T-helper 22 cell (primary cell): Measurements from ENCODE around the gene TAOK3.
A peak's percentile ranks its signal among the peaks of the same experiment; 100 is the strongest.
"Not testable (repeated sequence)": the region's sequence is repeated elsewhere in the genome, so short reads cannot be mapped to it uniquely, and the experiment has no call there.

Experiments
- DNase-seq: peaks from one replicate; pipeline ENCODE4 v3.0.0-alpha.2; 2020; ENCODE audit warnings: low read depth

Gene TAOK3

DNA sequence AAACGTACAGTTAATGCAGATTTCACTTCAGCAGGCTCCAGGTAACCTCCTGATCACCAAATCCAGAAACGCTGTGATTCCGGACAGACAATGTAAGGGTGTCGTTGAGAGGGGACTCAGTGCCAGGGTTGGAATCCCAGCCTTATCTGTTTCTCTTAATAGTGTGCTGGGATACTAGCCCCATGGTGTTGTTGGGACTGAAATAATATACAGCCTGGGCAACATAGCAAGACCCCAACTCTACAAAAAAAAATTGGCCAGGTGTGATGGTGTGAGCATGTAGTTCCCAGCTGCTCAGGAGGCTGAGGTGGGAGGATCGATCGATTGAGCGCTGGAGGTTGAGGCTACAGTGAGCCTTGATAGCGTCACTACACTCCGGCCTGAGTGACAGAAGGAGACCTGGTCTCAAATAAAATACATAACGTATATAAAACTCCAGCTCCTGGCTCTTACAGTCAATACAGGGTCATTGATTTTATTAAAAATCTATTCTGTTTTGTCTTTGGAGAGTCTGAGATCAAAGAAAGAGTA, 235.5 kb downstream of the TAOK3 start:
- no peak for DNase-seq

DNA sequence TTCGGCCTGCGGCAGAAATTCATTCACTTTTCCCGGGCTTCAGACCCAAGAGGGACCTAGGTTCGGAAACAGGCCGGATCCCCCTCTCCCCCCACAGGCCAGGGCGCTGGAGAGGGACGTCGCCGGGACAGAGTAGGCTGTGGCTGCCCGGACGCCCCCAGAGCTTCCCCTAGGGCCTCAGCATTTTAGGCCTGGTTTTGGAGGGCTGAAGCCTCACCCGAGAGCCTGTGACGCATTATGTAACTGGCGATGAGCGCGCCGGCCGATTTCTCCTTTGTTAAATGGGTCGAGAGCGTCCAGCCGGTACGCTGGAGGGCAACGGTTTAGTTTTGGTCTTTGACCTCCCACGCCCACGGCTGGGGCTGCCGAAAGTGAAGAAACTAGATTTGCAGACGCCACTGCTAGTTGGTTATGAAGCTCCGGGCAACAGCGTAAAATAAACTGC, 236.1 kb downstream of the TAOK3 start:
- no peak for DNase-seq

DNA sequence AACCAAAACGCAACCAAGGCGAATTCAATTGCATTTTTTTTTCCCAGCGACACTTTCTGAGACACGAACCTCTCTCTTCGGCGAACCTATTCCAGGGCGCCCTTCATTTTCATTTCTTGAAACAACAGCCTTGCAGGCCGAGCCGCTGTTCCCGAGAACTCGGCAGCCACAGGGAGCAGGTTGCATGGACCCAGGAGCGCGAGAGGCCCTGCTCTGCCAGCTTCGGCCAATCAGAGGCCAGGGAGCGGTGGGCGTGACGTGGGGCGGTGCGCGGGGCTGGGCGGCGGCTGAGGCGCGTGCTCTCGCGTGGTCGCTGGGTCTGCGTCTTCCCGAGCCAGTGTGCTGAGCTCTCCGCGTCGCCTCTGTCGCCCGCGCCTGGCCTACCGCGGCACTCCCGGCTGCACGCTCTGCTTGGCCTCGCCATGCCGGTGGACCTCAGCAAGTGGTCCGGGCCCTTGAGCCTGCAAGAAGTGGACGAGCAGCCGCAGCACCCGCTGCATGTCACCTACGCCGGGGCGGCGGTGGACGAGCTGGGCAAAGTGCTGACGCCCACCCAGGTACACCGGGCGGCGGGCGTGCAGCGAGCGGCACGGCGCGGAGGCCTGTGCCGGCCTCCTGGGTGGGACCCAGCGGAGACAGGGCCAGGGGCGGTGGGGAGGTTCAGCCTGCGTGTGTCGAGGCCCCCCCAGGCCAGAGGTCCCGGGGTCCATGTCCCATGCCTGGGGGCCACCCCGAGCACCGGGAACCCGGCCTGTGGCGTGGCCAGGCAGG, 236.7 kb downstream of the TAOK3 start, which contains the start of gene PEBP1:
Gene PEBP1, plus strand, starts transcription at position 337 of the 771 bp plus-strand sequence. Its CDS starts 86 bp downstream, at position 423.
- peak; percentile 86 for DNase-seq

DNA sequence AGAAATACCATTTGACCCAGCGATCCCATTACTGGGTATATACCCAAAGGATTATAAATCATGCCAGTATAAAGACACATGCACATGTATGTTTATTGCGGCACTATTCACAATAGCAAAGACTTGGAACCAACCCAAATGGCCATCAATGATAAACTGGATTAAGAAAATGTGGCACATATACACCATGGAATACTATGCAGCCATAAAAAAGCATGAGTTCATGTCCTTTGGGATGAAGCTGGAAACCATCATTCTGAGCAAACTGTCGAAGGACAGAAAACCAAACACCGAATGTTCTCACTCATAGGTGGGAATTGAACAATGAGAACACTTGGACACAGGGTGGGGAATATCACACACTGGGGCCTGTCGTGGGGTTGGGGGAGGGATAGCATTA, 243.3 kb downstream of the TAOK3 start:
- not testable (repeated sequence) for DNase-seq

DNA sequence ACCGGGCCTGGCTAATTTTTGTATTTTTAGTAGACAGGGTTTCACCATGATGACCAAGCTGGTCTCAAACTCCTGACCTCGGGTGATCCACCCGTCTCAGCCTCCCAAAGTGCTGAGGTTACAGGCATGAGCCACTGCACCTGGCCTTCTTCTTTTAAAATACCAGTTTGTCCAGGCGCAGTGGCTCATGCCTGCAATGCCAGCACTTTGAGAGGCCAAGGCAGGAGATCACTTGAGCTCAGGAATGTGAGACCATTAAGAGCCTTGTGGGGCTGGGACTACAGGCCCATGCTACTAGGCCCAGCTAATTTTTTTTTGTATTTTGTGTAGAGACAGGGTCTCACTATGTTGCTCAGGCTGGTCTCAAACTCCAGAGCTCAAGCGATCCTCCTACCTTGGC, 244.8 kb downstream of the TAOK3 start:
- no peak for DNase-seq

DNA sequence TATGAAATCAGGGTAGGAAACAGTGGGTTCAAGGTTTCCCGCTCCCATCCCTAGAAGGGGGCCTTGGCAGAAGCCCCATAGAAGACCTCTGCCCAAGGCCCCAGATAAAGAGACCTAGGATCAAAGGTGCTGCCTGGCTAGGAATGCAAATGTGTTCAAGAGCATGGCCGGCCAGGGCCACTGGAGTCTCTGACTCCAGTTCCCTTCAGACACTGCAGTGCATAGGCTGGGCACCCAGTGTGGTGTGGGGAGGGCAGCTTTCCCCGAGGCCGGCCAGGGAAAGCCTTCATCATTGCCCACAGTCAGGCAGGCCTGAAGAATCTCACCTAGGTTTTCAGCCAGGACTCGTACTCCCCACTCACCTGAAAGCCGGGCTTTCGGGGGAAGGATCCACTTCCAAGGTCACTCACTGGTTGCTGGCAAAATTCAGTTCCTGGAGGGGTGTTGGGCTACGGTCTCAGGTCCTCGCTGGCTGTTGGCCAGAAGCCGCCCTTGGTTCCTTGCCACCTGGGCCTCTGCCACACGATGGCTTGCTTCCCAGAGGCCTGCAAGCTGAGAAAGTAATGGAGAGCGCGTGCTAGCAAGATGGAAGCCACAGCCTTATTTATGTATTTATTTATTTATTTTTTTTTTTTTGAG, 246.5 kb downstream of the TAOK3 start:
- DNase-seq, result no peak

DNA sequence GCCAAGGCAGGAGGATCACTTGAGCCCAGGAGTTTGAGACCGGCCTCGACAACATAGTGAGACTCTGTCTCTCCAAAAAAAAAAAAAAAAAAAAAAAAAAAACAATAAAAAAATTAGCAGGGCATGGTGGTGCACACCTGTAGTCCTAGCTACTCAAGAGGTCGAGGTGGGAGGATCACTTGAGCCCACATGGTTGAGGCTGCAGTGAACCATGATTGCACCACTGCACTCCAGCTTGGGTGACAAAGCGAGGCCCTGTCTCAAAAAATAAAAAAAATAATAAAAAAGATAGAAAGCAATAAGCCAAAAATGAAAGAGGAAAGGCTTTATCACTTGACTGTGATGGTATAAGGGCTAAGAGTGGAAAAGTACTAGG, 247.0 kb downstream of the TAOK3 start:
- DNase-seq, result no peak

DNA sequence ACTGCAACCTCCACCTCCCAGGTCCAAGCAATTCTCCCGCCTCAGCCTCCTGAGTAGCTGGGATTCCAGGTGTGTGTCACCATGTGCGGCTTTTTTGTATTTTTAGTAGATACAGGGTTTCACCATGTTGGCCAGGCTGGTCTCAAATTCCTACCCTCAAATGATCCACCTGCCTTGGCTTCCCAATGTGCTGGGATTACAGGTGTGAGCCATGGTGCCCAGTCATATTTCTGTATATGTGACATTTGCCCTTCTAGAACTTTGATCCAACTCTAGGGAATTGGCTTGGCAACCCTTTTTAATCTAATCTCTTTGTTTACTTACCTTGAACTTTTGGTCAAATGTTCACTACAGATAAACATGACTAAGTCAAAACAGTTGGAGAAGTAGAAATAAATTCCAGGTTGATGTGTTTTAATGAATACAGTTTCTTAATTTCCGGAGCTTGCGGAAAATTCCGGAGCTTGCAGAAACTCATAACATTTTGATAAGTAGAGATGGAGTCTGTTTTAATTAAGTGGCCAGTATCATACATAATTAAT, 248.3 kb downstream of the TAOK3 start:
- no peak for DNase-seq

DNA sequence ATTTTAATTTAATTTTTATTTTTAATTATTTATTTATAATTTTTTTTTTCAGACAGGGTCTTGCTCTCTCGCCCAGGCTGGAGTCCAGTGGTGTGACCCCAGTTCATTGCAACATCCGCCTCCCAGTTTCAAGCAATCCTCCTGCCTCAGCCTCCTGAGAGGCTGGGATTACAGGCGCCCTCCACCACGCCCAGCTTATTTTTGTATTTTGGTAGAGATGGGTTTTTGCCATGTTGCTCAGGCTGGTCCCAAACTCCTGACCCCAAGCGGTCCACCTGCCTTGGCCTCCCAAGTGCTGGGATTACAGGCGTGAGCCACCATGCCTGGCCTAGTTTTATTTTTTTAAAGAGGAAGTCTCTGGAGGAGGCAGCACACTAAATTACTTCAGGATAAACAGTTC, 250.4 kb downstream of the TAOK3 start:
- DNase-seq, result no peak

DNA sequence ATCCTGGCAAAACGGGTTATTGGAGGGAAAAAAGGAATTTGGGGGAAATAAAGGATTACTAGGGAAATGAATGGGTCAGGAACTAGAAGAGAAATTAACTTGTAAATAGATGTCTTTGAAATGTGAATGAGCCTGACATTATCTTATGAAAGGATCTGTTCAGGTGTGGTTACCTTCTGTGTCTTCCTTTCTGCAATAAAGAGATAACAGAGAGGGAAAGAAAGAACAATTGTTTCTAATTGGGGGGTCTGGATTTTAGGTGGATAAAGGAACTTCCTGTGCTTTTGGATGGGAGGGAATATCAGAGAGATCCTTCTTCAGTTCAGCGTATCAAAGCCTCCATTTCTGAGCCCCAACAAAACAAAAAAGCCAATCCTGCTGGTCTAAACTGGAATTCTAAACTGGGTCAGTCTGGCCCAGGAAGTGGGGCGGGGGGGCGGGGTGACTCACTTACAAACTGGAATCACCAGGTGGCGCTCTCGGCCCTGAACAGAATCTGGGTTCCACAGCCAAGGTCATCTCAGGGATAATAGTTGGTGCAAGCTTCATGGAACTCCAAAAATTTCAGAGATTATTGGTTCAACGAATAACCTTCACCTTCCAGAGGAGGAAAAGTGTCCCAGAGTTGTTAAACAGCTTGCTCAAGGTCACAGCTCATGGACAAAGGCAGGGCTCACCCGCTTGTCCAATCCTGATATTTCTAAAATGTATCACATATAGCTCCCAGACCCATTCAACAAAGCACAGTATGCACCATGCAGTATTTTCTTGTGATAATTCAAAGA, 251.9 kb downstream of the TAOK3 start:
- peak; percentile 14 for DNase-seq

DNA sequence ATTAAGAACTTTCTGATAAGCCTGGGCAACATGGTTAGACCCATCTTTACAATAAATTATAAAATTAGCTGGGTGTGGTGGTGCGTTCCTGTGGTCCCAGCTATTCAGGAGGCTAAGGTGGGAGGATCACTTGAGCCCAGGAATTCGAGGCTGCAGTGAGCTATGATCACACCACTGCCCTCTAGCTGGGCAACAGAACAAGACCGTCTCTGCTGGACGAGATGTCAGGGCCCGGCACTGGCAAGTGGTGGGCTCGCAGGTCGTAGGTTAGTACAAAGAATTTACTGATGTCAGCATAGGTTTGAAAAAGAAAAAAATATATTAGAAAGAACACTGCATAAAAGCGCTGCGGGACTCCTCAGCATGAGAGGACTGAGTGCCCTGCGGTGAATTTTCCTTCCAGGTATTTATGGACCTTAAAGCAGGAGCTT, 253.2 kb downstream of the TAOK3 start:
- DNase-seq, result no peak

DNA sequence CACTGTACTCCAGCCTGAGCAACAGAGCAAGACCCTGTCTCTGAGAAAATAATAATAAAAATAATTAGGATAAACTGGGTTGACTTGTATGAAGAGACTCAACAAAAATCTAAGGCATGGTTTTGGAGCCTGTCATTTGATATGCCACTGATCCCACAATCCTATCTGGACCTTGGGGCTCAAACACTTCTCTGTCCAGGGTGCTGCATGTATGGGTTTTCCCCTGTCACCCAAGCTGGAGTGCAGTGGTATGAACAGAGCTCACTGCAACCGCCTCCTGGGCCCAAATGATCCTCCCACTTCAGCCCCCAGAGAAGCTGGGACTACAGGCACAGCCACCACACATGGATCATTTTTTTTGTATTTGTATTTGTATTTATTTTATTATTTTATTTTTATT, 263.6 kb downstream of the TAOK3 start:
- no peak for DNase-seq

DNA sequence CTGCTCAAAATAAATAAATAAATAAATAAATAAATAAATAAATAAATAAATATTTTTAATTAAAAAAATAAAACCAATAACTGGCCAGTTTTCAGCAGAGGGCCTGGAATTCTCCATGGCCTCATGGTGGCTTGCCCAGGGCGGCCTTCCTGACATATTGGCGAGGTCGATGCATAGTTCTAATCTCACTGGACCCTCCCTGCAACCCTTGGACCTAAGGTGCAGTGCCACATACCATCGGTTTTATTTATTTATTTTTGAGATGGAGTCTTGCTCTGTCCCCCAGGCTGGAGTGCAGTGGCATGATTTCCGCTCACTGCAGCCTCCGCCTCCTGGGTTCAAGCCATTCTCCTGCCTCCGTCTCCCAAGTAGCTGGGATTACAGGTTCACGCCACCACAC, 265.0 kb downstream of the TAOK3 start:
- DNase-seq, result no peak

DNA sequence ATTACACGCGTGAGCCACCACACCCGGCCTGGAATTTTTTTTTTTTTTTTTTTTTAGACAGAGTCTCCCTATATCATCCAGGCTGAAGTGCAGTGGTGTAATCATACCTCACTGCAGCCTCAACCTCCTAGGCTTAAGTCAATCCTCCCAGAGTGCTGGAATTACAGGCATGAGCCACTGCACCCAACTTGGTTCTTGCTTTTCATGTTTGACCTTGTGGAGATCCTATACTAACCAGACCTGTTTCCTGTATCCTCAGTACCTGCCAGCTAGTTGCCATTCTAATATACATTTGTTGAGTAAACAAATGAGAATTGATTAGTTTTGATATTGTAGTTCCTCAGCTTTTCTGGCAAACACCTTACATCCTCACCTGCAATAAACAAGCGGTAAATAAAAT, 265.7 kb downstream of the TAOK3 start:
- no peak for DNase-seq

DNA sequence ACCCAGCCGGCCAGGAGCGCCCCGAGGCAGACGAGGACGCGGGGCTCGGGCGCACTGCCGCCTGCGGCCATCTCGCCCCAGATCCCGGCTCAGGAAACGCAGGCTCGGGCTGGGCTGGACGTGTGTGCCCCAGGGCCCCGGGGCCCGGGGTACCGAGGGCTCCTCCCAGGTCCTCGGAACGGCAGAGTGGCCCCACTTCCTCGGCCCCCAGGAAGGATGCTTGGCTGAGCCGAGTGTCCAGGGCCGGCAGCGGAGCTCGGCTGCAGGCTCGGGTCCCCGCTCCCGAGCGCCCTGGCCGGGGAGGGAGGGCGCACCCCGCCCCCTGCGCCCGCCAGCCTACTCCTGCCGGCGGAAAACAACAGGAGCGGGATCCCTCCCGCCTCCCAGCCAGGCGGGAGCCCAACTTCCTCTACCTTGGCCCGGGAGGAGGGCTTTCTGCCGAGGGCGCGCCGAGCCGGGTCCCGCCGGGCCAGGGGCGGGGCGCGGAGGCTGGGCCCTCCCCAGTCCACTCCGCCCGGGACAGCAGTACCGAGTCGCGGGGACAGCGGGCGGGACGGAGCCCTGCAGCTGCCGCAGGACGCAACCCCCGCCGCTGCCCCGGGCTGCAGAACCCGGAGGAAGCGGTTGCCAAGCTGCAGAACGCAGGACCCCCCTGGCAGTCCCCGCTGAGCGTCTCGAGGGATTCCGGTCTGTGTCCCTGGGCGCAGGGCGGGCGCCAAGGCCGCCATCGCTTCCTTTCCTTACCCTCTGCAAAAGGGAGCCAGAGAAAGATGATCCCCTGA, 268.9 kb downstream of the TAOK3 start, which contains the start of gene VSIG10:
Gene VSIG10, minus strand, starts transcription at position 411 of the 782 bp plus-strand sequence. Its CDS starts 340 bp downstream, at position 71.
- DNase-seq, result no peak

DNA sequence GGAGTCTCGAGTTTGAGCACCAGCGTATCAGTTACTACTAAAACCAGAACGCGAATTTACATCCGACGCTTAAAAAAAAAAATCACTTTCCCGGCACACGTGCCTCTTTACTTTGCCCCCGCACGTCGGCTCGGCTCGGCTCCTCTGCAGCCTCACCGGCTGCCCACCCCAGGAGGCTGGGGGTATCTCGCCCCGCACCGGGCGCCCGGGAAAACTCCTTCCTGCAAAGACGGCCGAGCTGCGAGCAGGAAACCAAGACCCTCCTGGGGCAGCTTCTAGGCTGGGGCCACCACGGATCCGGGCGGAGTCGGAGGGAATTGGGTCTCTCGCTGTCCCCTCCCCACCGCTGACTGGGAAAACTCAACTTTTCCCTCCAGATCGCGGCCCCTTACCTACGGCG, 269.5 kb downstream of the TAOK3 start:
- DNase-seq, result no peak

DNA sequence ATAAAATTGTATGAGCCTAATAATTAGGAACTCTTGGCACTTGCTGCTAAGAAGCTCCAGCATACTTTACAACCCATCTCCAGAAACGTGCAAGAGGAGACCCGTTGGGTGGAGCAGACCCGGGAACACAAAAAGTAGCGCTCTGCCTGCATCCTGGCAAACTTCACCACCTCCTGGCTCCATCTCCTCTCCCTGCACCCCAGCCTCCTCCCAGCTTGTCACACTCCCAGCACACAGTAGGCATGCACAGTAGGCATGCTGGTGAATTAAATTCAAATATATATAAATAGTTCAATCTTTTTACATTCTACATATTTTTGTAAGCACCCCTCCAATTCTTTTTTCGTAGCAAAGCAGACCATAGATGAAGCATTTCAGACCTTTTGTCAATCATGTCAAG, 270.1 kb downstream of the TAOK3 start:
- no peak for DNase-seq

DNA sequence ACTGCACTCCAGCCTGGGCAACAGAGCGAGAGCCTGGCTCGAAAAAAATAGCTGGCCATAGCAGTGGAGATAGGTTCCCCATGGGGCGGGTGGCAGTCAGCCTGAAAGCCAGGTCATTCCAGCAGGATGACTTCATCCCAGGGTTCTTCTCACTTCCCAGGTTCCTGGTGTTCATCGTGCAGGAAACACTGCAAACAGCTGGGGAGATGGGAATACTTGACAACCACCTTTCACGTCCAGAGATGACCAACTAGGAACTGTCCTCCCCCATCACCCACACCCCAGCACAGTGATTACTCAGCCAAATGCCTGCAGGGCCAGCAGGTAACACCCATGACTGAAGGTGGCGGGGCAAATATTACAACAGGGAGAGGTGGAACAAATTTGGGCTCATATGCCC, 270.6 kb downstream of the TAOK3 start:
- DNase-seq, result no peak

DNA sequence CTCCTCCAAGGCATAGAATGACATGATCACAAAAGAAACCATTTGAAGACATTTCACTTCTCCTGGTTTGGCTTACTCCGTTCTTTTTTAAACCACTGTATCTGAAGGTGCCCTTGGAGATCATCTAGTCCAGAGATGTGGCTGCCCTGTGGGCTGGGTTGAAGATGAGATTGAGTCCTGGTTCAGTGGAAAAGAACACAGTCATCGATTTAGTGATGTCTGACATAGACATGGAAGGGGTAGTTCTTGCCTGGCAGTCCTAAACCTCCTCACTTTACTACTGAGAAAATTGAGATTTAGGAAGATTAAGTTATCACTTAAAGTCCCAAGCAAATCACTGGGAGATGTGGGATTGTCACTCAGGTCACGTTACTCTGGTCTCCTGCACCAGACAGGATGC, 271.7 kb downstream of the TAOK3 start:
- no peak for DNase-seq
